Lower leg skin (tissue), 3 donors: Measurements from ENCODE around the gene KPNA6.

ENCODE experiments used
- POLR2A ChIP-seq, 2 donors: fragments of 450-650 bp; IDR thresholded peaks; one replicate each; pipeline ENCODE4 v1.6.1; 2016 to 2017; ENCODE audit warnings: antibody characterized with exemption in 2 of 2, mild to moderate bottlenecking in 1 of 2, moderate library complexity in 1 of 2
- TF ChIP-seq, protein P1 (sequence below), 3 donors: fragments of 450-650 bp; IDR thresholded peaks; one replicate each; pipeline ENCODE4 v1.5.1; 2016; ENCODE audit warnings: antibody characterized with exemption in 3 of 3, mild to moderate bottlenecking in 3 of 3, moderate library complexity in 2 of 3

- TF ChIP-seq POLR2A (IDR thresholded peaks at IDR 0.05) = no peak
- TF ChIP-seq, protein P1, sequence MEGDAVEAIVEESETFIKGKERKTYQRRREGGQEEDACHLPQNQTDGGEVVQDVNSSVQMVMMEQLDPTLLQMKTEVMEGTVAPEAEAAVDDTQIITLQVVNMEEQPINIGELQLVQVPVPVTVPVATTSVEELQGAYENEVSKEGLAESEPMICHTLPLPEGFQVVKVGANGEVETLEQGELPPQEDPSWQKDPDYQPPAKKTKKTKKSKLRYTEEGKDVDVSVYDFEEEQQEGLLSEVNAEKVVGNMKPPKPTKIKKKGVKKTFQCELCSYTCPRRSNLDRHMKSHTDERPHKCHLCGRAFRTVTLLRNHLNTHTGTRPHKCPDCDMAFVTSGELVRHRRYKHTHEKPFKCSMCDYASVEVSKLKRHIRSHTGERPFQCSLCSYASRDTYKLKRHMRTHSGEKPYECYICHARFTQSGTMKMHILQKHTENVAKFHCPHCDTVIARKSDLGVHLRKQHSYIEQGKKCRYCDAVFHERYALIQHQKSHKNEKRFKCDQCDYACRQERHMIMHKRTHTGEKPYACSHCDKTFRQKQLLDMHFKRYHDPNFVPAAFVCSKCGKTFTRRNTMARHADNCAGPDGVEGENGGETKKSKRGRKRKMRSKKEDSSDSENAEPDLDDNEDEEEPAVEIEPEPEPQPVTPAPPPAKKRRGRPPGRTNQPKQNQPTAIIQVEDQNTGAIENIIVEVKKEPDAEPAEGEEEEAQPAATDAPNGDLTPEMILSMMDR (IDR thresholded peaks at IDR 0.05) = no peak
Measured at GRCh38 chr1:32072622-32073298, 35.1 kb upstream of the KPNA6 start, which contains the start of gene TMEM39B.
